Epithelial cell of prostate (primary cell): Measurements from ENCODE around the gene ADCY2.

Source experiments
- DNase-seq: peaks from one replicate; pipeline ENCODE4 v3.0.0-alpha.2; 2011; ENCODE audit warnings: low read depth, low spot score
- H3K27ac ChIP-seq: fragments of 450-650 bp; 2 replicates; pipeline ENCODE4 v1.5.1; 2017; ENCODE audit warnings: mild to moderate bottlenecking

Gene ADCY2

GRCh38 chr5:7395947-7396712 lies at the start of gene ADCY2:
Gene ADCY2 (plus strand): TSS chr5:7396138. CDS start chr5:7396297, 159 bp downstream.
- H3K27ac ChIP-seq: no peak within 1 kb of the TSS

GRCh38 chr5:7347377-7347776 lies 48.6 kb upstream of the ADCY2 start:
- H3K27ac ChIP-seq: no peak overlapping the region
- DNase-seq: no peak

More at GRCh38 chr5:7395947-7396712, at the start of gene ADCY2:
- DNase-seq: peak; percentile 3

- DNase-seq: no peak
- no peak overlapping the region for H3K27ac ChIP-seq
Observed at GRCh38 chr5:7348168-7348854, 47.6 kb upstream of the ADCY2 start.

- DNase-seq: no peak
Observed at GRCh38 chr5:7361593-7361992, 34.3 kb upstream of the ADCY2 start.

GRCh38 chr5:7363067-7363677 lies 32.8 kb upstream of the ADCY2 start:
- DNase-seq: no peak
- no peak overlapping the region for H3K27ac ChIP-seq

More at GRCh38 chr5:7361593-7361992, 34.3 kb upstream of the ADCY2 start:
- no peak overlapping the region for H3K27ac ChIP-seq

- no peak for DNase-seq
Observed at GRCh38 chr5:7364226-7364875, 31.6 kb upstream of the ADCY2 start.

GRCh38 chr5:7367780-7368179 lies 28.2 kb upstream of the ADCY2 start:
- H3K27ac ChIP-seq: no peak overlapping the region
- no peak for DNase-seq

More at GRCh38 chr5:7364226-7364875, 31.6 kb upstream of the ADCY2 start:
- H3K27ac ChIP-seq: no peak overlapping the region

GRCh38 chr5:7372399-7372798 lies 23.5 kb upstream of the ADCY2 start:
- DNase-seq: no peak
- no peak overlapping the region for H3K27ac ChIP-seq

GRCh38 chr5:7374186-7374585 lies 21.8 kb upstream of the ADCY2 start:
- no peak overlapping the region for H3K27ac ChIP-seq
- DNase-seq: no peak

- H3K27ac ChIP-seq: no peak overlapping the region
- no peak for DNase-seq
Observed at GRCh38 chr5:7375457-7375856, 20.5 kb upstream of the ADCY2 start.

GRCh38 chr5:7376871-7377270 lies 19.1 kb upstream of the ADCY2 start:
- no peak overlapping the region for H3K27ac ChIP-seq
- DNase-seq: no peak

GRCh38 chr5:7377761-7378160 lies 18.2 kb upstream of the ADCY2 start:
- DNase-seq: no peak
- no peak overlapping the region for H3K27ac ChIP-seq

- DNase-seq: no peak
Observed at GRCh38 chr5:7382588-7382987, 13.3 kb upstream of the ADCY2 start.

GRCh38 chr5:7385681-7386080 lies 10.3 kb upstream of the ADCY2 start:
- DNase-seq: no peak
- no peak overlapping the region for H3K27ac ChIP-seq

More at GRCh38 chr5:7382588-7382987, 13.3 kb upstream of the ADCY2 start:
- H3K27ac ChIP-seq: no peak overlapping the region

GRCh38 chr5:7388553-7388952 lies 7.4 kb upstream of the ADCY2 start:
- DNase-seq: no peak
- H3K27ac ChIP-seq: no peak overlapping the region

- no peak for DNase-seq
Observed at GRCh38 chr5:7391215-7391614, 4.7 kb upstream of the ADCY2 start.

GRCh38 chr5:7391814-7392692 lies 3.9 kb upstream of the ADCY2 start:
- no peak for DNase-seq

More at GRCh38 chr5:7391215-7391614, 4.7 kb upstream of the ADCY2 start:
- H3K27ac ChIP-seq: no peak overlapping the region

GRCh38 chr5:7392693-7393024 lies 3.3 kb upstream of the ADCY2 start:
- no peak for DNase-seq
- no peak overlapping the region for H3K27ac ChIP-seq

More at GRCh38 chr5:7391814-7392692, 3.9 kb upstream of the ADCY2 start:
- H3K27ac ChIP-seq: no peak overlapping the region

GRCh38 chr5:7393921-7394799 lies 1.8 kb upstream of the ADCY2 start:
- DNase-seq: no peak

More at GRCh38 chr5:7393921-7394799, 1.8 kb upstream of the ADCY2 start:
- H3K27ac ChIP-seq: no peak overlapping the region
